GM19240 (cell line): Measurements from ENCODE around the gene GOLGA8S.
"Not testable (repeated sequence)": the region's sequence is repeated elsewhere in the genome, so short reads cannot be mapped to it uniquely, and the experiment has no call there.

Experiments used
- DNase-seq: peaks from one replicate; pipeline ENCODE4 v3.0.0; 2011; ENCODE audit warnings: low spot score; ENCODE audit not compliant: insufficient read length

GOLGA8S gene

GRCh38 chr15:23398357-23398756, 43.8 kb downstream of the GOLGA8S start:
- not testable (repeated sequence) for DNase-seq

DNA sequence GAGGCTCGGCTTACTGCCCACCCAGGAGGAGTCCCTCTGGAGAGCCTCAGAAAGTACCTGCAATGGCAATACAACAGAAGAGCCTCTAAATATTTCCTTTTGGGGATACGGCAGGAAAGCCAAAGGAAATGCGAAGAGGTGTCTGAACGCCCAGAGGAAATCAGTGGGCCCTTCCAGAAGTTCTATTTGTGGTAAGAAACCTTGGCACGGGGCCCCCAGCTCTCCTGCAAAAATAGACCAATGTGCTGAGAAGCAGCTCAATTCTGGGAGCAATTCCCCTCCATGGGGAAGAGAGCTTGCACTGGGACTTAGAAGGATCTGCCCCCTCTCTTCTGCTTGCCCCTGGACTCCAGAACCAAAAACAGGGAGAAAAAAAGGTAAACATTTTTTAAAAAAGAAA, 44.7 kb downstream of the GOLGA8S start:
- not testable (repeated sequence) for DNase-seq

- no peak for DNase-seq
Observed at GRCh38 chr15:23401627-23402026, 47.1 kb downstream of the GOLGA8S start.

- DNase-seq = no peak
Observed at GRCh38 chr15:23402140-23402539, 47.6 kb downstream of the GOLGA8S start.

- no peak for DNase-seq
Observed at GRCh38 chr15:23402544-23402943, 48.0 kb downstream of the GOLGA8S start.

DNA sequence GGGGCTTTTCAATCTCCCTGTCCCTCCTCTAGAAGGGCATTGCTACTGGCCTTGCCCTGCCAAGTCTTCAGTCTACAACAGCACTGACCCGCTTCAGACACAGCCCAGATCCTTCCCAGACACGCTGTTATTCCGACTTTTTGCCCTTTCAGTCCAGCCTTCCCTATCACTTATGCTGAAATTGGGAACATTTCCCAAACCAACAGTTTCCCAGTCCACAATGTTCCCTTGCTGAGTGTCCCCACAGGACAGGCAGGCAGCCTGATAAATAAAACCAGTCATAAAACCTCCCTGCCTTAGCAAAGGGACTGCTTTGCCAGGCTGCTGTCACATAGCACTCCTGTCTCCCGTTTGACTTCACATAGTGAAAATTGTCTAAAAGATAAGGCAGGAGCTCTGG, 49.0 kb downstream of the GOLGA8S start:
- no peak for DNase-seq

DNA sequence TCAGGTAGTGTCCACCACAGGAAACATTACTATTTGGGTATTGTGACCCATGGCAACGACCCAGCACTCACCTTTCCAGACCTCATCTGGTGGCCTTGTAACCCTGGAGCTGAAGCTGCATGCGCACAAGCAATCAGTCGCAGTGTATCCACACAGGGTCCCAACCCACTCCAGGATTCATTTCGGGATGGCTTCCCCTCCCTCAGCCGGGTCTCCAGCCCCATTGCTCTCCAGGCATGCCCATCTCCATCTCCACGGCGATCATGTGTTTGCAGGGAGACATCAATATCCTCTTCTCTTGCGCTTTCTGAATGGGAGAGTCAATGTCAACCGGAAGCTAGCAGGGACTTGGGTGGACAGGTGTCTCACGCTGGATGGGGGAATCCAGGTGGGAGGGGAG, 57.3 kb downstream of the GOLGA8S start:
- no peak for DNase-seq

- not testable (repeated sequence) for DNase-seq
Observed at GRCh38 chr15:23412881-23413600, 58.5 kb downstream of the GOLGA8S start.
